ENCODE measurements around the gene TAB2.

The TAB2 gene

GRCh38 chr6:149419696-149420404 is 102.3 kb downstream of the TAB2 start:
- peak; percentile 69 for DNase-seq (ENCODE audit: low spot score)

DNA sequence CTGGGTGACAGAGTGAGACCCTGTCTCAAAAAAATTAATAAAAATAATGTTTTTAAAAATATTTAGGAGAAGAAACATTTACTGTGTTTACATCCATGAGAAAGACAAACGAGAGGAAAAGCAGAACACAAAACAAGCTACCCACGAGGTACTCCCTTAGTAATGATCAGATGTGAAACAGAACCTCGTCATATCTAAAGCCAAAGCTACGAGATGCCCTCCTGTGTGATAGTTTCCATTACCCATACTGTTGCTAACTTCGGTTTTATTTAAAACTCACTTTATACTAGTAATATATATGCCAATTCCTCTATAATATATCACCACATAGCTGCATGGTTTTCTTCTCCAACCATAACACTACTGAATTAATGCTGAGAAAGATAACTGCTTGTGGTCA is 103.6 kb downstream of the TAB2 start:
- no peak for DNase-seq (ENCODE audit: low spot score)

DNA sequence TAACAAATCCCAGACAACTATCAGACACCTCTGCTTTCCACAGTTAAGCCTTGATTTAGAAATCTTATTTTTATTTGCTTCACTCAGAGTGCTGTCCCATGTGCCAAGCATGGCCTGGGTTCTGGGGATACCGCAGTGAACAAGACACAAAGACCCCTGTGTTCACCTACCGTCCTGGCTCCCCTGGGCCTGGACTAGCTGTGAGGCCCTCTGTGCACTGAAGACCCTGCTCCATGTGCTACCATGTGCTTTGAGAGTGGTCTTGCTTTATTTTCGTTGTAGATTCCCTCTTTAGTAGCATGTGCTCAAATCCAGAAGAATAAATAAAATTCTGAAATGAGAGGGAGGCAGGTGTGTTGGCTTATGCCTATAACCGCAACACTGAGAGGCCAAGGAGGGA is 105.1 kb downstream of the TAB2 start:
- no peak for DNase-seq (ENCODE audit: low spot score)

- no peak for DNase-seq (ENCODE audit: low spot score)
These were observed 106.5 kb downstream of the TAB2 start for GRCh38 chr6:149423964-149424440.

GRCh38 chr6:149425224-149425623 is 107.7 kb downstream of the TAB2 start:
- DNase-seq (ENCODE audit: low spot score), result no peak

DNA sequence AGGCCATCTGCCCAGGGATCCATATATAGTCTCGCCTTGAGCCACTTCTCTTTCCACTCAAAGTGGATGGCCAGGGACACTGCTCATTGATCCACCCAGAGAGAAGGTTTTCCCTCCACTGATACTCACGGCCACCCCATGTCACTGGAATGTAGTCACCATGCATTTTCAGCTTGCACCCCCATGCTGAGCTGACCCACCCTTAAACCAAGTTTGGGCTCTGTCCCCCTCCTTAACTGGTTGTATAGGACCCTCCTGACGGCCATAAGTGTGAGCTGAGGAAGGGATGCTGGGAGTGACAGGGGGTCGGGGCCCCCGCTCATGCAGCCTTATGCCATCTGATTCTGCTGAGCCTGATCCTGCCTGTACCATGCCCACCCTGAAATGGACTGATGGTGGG is 108.2 kb downstream of the TAB2 start:
- no peak for DNase-seq (ENCODE audit: low spot score)

GRCh38 chr6:149428606-149429005 is 111.1 kb downstream of the TAB2 start:
- no peak for DNase-seq (ENCODE audit: low spot score)

DNA sequence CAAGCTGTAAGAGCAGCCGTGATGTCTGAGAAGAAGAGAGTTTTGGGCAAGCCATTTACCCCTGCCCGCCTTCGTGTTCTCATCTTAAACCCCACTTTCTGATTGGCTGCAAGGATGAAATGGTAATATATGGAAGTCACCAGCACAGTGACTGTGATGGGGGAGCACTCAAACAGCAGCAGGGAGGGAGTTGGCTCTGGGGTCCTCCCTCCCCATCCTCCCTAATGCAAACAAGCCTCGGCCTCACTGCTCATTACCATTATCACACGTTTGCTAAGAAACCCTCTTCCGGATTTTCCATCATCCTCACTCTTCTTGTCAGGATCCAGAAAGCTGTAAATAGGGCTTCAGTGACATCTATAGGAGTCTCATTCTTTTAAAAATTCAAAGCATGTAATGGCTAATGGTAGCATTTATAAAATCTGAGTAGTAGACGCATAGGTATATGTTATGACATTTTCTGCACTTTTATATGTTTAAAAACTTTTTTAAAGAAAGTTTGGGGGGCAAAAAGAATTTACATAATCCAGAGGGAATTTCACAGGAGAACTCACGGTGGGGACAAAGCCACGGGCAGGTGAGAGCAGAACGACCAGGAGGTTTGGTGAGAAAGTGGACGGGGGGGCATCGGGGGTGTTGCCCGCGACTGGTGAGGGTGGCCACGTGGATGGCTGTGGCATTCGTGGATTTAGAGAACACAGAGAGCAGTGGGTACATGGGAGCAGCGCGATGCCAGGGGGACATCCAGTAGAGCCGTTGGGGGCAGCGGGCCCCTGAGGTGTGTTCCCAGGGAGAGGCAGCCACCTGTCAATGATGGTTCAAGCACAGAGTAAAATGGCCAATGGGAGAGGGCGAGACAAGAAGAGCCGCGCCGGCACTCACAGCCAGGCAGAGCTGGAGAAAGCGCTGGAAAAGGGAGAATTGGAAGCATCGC is 112.2 kb downstream of the TAB2 start:
- no peak for DNase-seq (ENCODE audit: low spot score)

DNA sequence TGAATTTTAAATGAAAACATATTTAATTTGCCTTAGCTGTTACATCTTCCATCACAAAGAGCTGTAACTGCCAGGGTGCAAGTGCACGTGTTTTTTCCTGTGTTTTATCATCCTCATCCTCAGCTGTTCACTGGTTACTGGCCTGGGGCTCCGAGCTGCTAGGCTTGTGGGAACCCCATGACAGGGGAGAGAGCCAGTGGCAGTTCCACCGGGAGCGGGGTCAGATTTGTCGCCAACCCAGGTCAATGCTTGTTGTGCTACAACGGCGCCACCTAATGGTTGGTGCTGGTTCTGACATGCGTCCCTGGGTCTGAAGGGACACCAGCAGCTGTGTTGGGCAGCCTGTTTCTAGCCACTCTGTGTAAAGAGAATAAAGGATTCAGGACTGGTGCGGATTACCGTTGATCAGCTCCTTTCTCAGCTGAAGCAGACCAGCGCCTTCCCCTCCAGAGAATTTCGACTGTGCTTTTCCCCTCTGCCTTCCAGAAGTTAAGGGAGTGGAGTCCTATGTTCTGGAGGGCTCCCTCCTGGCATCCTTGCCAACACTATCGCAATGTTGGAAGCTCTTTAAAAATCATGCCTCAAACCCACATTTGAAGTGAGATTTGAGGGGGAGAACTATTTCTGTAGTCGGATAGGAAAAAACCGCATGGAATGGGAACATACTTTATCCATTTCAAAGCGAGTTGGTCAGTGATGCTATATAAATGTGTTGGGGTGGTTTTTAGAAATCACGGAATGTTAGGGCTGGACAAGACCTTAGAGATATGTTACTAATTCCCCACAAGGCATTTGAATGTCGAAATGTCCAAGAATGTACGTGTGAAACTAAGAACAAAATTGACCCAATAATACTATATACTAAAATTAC is 114.6 kb downstream of the TAB2 start:
- peak; percentile 76 for DNase-seq (ENCODE audit: low spot score)

DNA sequence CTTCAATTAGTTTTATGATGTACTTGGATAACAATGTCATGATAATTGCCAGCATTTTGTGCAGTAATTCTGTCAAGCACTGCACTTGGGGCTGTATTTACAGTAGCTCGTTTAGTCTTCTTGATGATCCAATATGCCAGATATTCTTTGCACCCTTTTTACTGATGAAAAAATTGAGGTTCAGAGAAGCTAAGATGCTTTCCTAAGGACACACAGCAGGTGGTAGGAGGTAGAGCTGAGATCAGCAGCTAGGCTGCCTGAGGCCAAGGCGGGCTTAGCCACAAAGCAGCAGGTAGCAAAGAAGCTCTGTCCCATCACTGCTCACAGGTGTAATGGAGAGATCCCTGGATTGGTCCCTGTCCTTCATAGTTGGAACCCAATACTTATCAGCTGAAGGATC is 115.9 kb downstream of the TAB2 start:
- DNase-seq (ENCODE audit: low spot score), result no peak

GRCh38 chr6:149433881-149434280 is 116.4 kb downstream of the TAB2 start:
- DNase-seq (ENCODE audit: low spot score), result no peak

- no peak for DNase-seq (ENCODE audit: low spot score)
These were observed 118.5 kb downstream of the TAB2 start for GRCh38 chr6:149435919-149436586.

- DNase-seq (ENCODE audit: low spot score), result no peak
These were observed 119.1 kb downstream of the TAB2 start for GRCh38 chr6:149436647-149437046.

DNA sequence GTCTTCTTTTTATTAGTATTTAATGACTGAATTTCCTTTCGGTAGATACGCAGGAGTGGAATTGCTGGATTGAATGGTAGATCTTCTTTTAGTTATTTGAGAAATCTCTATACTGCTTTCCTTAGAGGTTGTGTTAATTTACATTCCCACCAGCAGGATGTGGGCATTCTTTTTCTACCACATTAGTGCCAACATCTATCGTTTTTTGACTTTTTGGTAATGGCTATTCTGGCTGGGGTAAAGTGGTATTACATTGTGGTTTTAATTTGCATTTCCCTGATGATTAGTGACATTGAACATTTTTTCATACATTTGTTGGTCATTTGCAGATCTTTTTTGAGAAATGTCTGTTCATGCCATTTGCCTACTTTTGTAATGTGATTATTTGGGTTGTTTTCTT is 119.7 kb downstream of the TAB2 start:
- DNase-seq (ENCODE audit: low spot score), result no peak

GRCh38 chr6:149438855-149439254 is 121.3 kb downstream of the TAB2 start:
- no peak for DNase-seq (ENCODE audit: low spot score)

DNA sequence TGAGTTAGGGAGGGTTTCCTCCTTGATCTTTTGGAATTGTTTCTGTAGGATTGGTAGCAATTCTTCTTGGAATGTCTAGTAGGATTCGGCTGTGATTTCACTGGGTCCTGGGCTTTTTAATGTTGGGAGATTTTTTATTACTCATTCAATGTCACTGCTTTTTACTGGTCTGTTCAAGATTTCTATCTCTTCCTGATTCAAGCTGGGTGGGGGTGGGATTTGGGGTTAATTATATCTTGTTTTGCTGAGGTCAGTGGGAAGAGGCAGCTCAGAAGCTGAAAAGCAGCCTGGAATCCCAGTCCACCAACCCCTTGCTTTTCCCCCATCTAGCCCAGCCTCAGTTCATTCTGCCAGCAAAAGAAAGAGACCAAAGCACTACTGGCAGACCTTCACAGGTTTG is 122.1 kb downstream of the TAB2 start:
- no peak for DNase-seq (ENCODE audit: low spot score)

GRCh38 chr6:149440735-149441671 is 123.5 kb downstream of the TAB2 start:
- DNase-seq (ENCODE audit: low spot score), result no peak

DNA sequence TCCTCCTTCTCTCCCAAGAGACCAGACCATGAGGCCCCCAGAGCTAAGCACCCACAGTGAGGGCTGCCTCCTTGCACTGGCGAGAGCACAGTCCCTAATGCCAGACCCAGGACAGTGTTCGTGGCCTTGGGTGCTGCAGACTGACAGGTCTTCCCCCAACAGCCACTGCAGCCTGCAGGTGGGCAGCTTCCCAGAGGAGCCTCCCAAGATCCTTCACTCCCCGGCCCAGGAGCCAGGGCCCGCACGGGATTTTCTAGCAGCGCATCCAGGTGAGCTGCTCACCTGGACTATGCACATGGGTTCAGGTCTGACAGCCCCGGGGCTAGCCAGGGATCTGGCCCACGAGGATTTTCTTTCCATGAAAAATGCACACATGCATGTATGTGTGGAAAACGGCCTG is 124.2 kb downstream of the TAB2 start:
- no peak for DNase-seq (ENCODE audit: low spot score)

- no peak for DNase-seq (ENCODE audit: low spot score)
These were observed 126.1 kb downstream of the TAB2 start for GRCh38 chr6:149443411-149444181.
